Endothelial cell of umbilical vein (primary cell): ENCODE data around the gene CAMTA1.

Experiments used
- CTCF ChIP-seq, 2 donors: IDR thresholded peaks; 1 replicate in 1 of 2; 2 replicates in 1 of 2; pipeline ENCODE4 v1.5.1; 2011; ENCODE audit warnings: low read length in 2 of 2, mild to moderate bottlenecking in 2 of 2, moderate library complexity in 2 of 2, control low read depth in 1 of 2, inconsistent platforms in 1 of 2, low read depth in 1 of 2; ENCODE audit not compliant: insufficient read depth in 1 of 2; ENCODE audit errors: extremely low read depth in 1 of 2
- EZH2 ChIP-seq: IDR thresholded peaks from 2 replicates; pipeline ENCODE4 v1.6.1; 2012; ENCODE audit warnings: borderline replicate concordance, low read depth, mild to moderate bottlenecking, moderate library complexity, low read length, inconsistent platforms; ENCODE audit not compliant: severe bottlenecking
- FOS ChIP-seq: IDR thresholded peaks from 2 replicates; pipeline ENCODE4 v1.6.1; 2011; ENCODE audit warnings: mild to moderate bottlenecking, low read length, moderate library complexity, borderline replicate concordance; ENCODE audit not compliant: insufficient read depth
- GATA2 ChIP-seq: IDR thresholded peaks from 2 replicates; pipeline ENCODE4 v1.7.0; 2011; ENCODE audit warnings: low read depth, mild to moderate bottlenecking, moderate library complexity, mixed read lengths, low read length; ENCODE audit not compliant: insufficient read length, insufficient read depth
- JUN ChIP-seq: IDR thresholded peaks from 2 replicates; pipeline ENCODE4 v1.6.1; 2011; ENCODE audit warnings: borderline replicate concordance, low read depth; ENCODE audit not compliant: insufficient read length, insufficient read depth
- MAX ChIP-seq: IDR thresholded peaks from 2 replicates; pipeline ENCODE4 v1.6.1; 2011; ENCODE audit not compliant: insufficient read depth, insufficient read length
- MYC ChIP-seq: IDR thresholded peaks from one replicate; pipeline ENCODE4 v1.6.1; 2011; ENCODE audit warnings: mild to moderate bottlenecking, low read depth, low read length
- POLR2A ChIP-seq: IDR thresholded peaks from 2 replicates; pipeline ENCODE4 v1.6.1; 2012; ENCODE audit warnings: low read depth, mild to moderate bottlenecking, control low read depth, low read length
- POLR2AphosphoS5 ChIP-seq: IDR thresholded peaks from 2 replicates; pipeline ENCODE4 v1.6.1; 2012; ENCODE audit warnings: low read depth, mild to moderate bottlenecking, control low read depth, low read length, moderate library complexity; ENCODE audit not compliant: insufficient read depth

GRCh38 chr1:7518411-7518810 lies 733.2 kb downstream of the CAMTA1 start:
- TF ChIP-seq CTCF (IDR thresholded peaks at IDR 0.05; ENCODE audit: extremely low read depth in 1 of 2, insufficient read depth in 1 of 2, low read depth in 1 of 2, low read length in 2 of 2), result no peak
- TF ChIP-seq MAX, result no peak
- TF ChIP-seq GATA2, result no peak
- TF ChIP-seq FOS, result no peak
- no peak for TF ChIP-seq POLR2A
- no peak for TF ChIP-seq MYC
- no peak for TF ChIP-seq POLR2AphosphoS5
- no peak for TF ChIP-seq JUN
- no peak for TF ChIP-seq EZH2
